B cell (primary cell): Measurements from ENCODE around the gene MATR3. TPM values are rescaled to one million over a fixed set of nuclear protein-coding genes. Genes with fewer than 3 reads are reported as not detected.

ENCODE experiments used
- ATAC-seq: fragments of 200-7000 bp; cut with Tn5 transposase; one replicate; pipeline ENCODE4 v1.10.0; 2021; ENCODE audit warnings: low read depth, mild to moderate bottlenecking, moderate number of reproducible peaks, moderate library complexity
- CTCF ChIA-PET: fragments of 350-600 bp; sonication (Branson Sonifier 250); formaldehyde crosslinking; loops from one replicate; lab custom pipeline; 2021; ENCODE audit warnings: antibody characterized with exemption, inconsistent platforms; lab: Charles Lee
- POLR2A ChIA-PET: fragments of 350-600 bp; sonication (Branson Sonifier 250); formaldehyde crosslinking; loops from one replicate; lab custom pipeline; 2021; ENCODE audit warnings: antibody characterized with exemption; lab: Charles Lee
- DNase-seq: peaks from one replicate; pipeline ENCODE4 v3.0.0; 2013
- H2AFZ ChIP-seq: 2 replicates; pipeline ENCODE4 v1.6.1; 2012; ENCODE audit warnings: mild to moderate bottlenecking, low read depth, low read length; ENCODE audit not compliant: insufficient read depth, poor library complexity, severe bottlenecking
- H3K27ac ChIP-seq, 2 donors: 1 replicate in 1 of 2; 2 replicates in 1 of 2; pipeline ENCODE4 v1.5.1; 2012 to 2013; ENCODE audit warnings: low read length in 2 of 2, mild to moderate bottlenecking in 2 of 2, moderate library complexity in 1 of 2
- H3K27me3 ChIP-seq, 4 experiments: fragments of 200-600 bp in 1 of 4; sonication (generic) in 1 of 4; replicated peaks in 1 of 4; 1 replicate in 2 of 4; 2 replicates in 2 of 4; pipeline versions ENCODE4 v1.6.1 to v1.7.0; 2013 to 2016; ENCODE audit warnings: low read length in 3 of 4, mild to moderate bottlenecking in 2 of 4, mixed read lengths in 1 of 4, moderate library complexity in 1 of 4; ENCODE audit not compliant: insufficient read depth in 4 of 4, control insufficient read depth in 3 of 4; ENCODE audit errors: control extremely low read depth in 1 of 4
- H3K36me3 ChIP-seq, 2 experiments: replicated peaks in 1 of 2; 1 replicate in 1 of 2; 2 replicates in 1 of 2; pipeline versions ENCODE4 v1.6.1 to v1.7.1; 2013; ENCODE audit warnings: low read length in 1 of 2; ENCODE audit not compliant: insufficient read depth in 2 of 2, control insufficient read depth in 1 of 2; ENCODE audit errors: control extremely low read depth in 1 of 2, extremely low read depth in 1 of 2
- H3K4me1 ChIP-seq, 2 donors: fragments of 200-600 bp in 1 of 2; sonication (generic) in 1 of 2; 1 replicate in 1 of 2; 2 replicates in 1 of 2; pipeline versions ENCODE4 v1.5.1 to v1.6.1; 2013 to 2017; ENCODE audit warnings: low read length in 2 of 2; ENCODE audit not compliant: control insufficient read depth in 2 of 2, insufficient read depth in 2 of 2
- H3K4me2 ChIP-seq: replicated peaks from 2 replicates; pipeline ENCODE3; 2012; ENCODE audit warnings: mild to moderate bottlenecking, low read depth, low read length; ENCODE audit not compliant: poor library complexity, severe bottlenecking
- H3K4me3 ChIP-seq, 5 experiments: fragments of 200-600 bp in 1 of 5; sonication (generic) in 1 of 5; 1 replicate in 3 of 5; 2 replicates in 2 of 5; pipeline versions ENCODE4 v1.5.1 to v1.7.0; 2011 to 2016; ENCODE audit warnings: low read length in 4 of 5, mild to moderate bottlenecking in 4 of 5, low read depth in 2 of 5, control low read depth in 1 of 5, moderate library complexity in 1 of 5; ENCODE audit not compliant: insufficient read depth in 1 of 5; ENCODE audit errors: control extremely low read depth in 1 of 5, extremely low read depth in 1 of 5
- H3K79me2 ChIP-seq: fragments of 200-600 bp; sonication (generic); one replicate; pipeline ENCODE4 v1.6.0; 2016; ENCODE audit warnings: low read length; ENCODE audit not compliant: control insufficient read depth, insufficient read depth
- H3K9ac ChIP-seq: fragments of 200-600 bp; sonication (generic); 2 replicates; pipeline ENCODE4 v1.6.1; 2017; ENCODE audit warnings: mild to moderate bottlenecking, low read length, moderate library complexity
- H3K9me3 ChIP-seq, 3 donors: one replicate each; pipeline versions ENCODE4 v1.6.1 to v1.7.1; 2013; ENCODE audit warnings: low read length in 2 of 3; ENCODE audit not compliant: control insufficient read depth in 2 of 3, insufficient read depth in 1 of 3; ENCODE audit errors: control extremely low read depth in 1 of 3
- H4K20me1 ChIP-seq: 2 replicates; pipeline ENCODE4 v1.6.0; 2012; ENCODE audit warnings: mild to moderate bottlenecking, low read length; ENCODE audit not compliant: insufficient read depth, control insufficient read depth, poor library complexity, severe bottlenecking
- H3K27ac Mint-ChIP-seq: one replicate; pipeline ENCODE4 v1.8.0; 2021; ENCODE audit warnings: mixed read lengths
- H3K27me3 Mint-ChIP-seq: one replicate; pipeline ENCODE4 v1.8.0; 2021; ENCODE audit warnings: mixed read lengths
- H3K4me1 Mint-ChIP-seq: one replicate; pipeline ENCODE4 v1.8.0; 2021; ENCODE audit warnings: mixed read lengths
- H3K4me3 Mint-ChIP-seq: one replicate; pipeline ENCODE4 v1.8.0; 2021; ENCODE audit warnings: mixed read lengths
- H3K9me3 Mint-ChIP-seq: one replicate; pipeline ENCODE4 v1.8.0; 2022; ENCODE audit warnings: mixed read lengths; ENCODE audit not compliant: insufficient read depth
- CTCF ChIP-seq: fragments of 200-600 bp; IDR thresholded peaks from one replicate; pipeline ENCODE4 v1.8.0; 2022; ENCODE audit warnings: antibody characterized with exemption, mild to moderate bottlenecking
- EZH2 ChIP-seq: IDR thresholded peaks from 2 replicates; pipeline ENCODE4 v1.6.1; 2012; ENCODE audit warnings: borderline replicate concordance, low read depth, mild to moderate bottlenecking, moderate library complexity, low read length; ENCODE audit not compliant: insufficient read depth, poor library complexity, severe bottlenecking
- WGBS: methylation state at CpG from one replicate; pipeline ENCODE4 v1.1.5; 2013; ENCODE audit warnings: missing lambda C conversion rate; ENCODE audit not compliant: insufficient coverage; 5-methylcytosine and 5-hydroxymethylcytosine counted together
- intact Hi-C: fragments of 100-400 bp; cut with micrococcal nuclease; formaldehyde crosslinking; loops from one replicate; pipeline ENCODE4 v1.10.0; 2022
- polyA plus RNA-seq: library from polyadenylated mRNA; depleted of rRNA; stranded (reverse); fragments of >200 nt; gene quantifications from 2 replicates; pipeline ENCODE4 v1.2.3, GENCODE V29; 2012
- total RNA-seq, 2 donors: library from RNA; stranded (reverse); fragments of 120-200 nt in 1 of 2; gene quantifications; 1 replicate in 1 of 2; 2 replicates in 1 of 2; pipeline versions ENCODE4 v1.2.3 to v1.2.4, GENCODE V29; 2013 to 2022

The MATR3 gene
- total and polyA plus RNA-seq, 2 donors (not counting 1 experiment from before 2014, with no cell fraction given), result 76.7 to 243 TPM

GRCh38 chr5:139361835-139362429 is 68.4 kb downstream of the MATR3 start:
- no peak overlapping the region for H3K4me3 ChIP-seq
- H3K4me3 Mint-ChIP-seq, result no peak overlapping the region
- no peak overlapping the region for H3K9ac ChIP-seq
- no peaks in the 10 kb centered on the region for H3K9me3 Mint-ChIP-seq
- H3K27ac Mint-ChIP-seq, result no peak overlapping the region
- no peak overlapping the region for H2AFZ ChIP-seq
- peaks cover 65% of the 10 kb centered on the region for H3K79me2 ChIP-seq
- peaks cover 69% of the 10 kb centered on the region for H4K20me1 ChIP-seq
- ChIA-PET CTCF (interaction anchor here (0.7 kb wide), 2 partner anchors 12 to 34 kb away, joined by 3 to 4 read pairs; no protein-coding TSS in a partner anchor), POLR2A (interaction anchor here (0.7 kb wide), 1 partner anchor 31 kb away, joined by 5 read pairs; no protein-coding TSS in a partner anchor)
- H3K4me2 ChIP-seq, result no peak overlapping the region
- no peak overlapping the region for H3K27ac ChIP-seq
- ATAC-seq, result no peak
- intact Hi-C loops, result no loop called here
- H3K4me1 Mint-ChIP-seq, result peaks cover 21% of the 10 kb centered on the region
- peaks cover 12 to 35% of the 10 kb centered on the region in 2 experiments for H3K36me3 ChIP-seq
- TF ChIP-seq EZH2 (no peak), CTCF (no peak)
- no peaks in the 10 kb centered on the region for H3K9me3 ChIP-seq
- H3K27me3 ChIP-seq, result no peaks in the 10 kb centered on the region
- DNase-seq, result no peak
- H3K27me3 Mint-ChIP-seq, result no peaks in the 10 kb centered on the region
- H3K4me1 ChIP-seq, result no peaks in the 10 kb centered on the region
- 100% methylated on average over 4 of the region's 6 CpGs for WGBS

GRCh38 chr5:139363937-139364336 is 70.4 kb downstream of the MATR3 start:
- H3K27me3 Mint-ChIP-seq, result no peaks in the 10 kb centered on the region
- Histone ChIP-seq H3K79me2 (peaks cover 45% of the 10 kb centered on the region), H3K27ac (no peak overlapping the region), H3K9ac (no peak overlapping the region), H4K20me1 (peaks cover 49% of the 10 kb centered on the region), H3K36me3 (peaks cover 13 to 41% of the 10 kb centered on the region in 2 experiments), H3K27me3 (no peaks in the 10 kb centered on the region), H2AFZ (no peak overlapping the region), H3K9me3 (no peaks in the 10 kb centered on the region), H3K4me3 (no peak overlapping the region), H3K4me1 (no peaks in the 10 kb centered on the region), H3K4me2 (no peak overlapping the region)
- ChIA-PET CTCF (no interaction called here), POLR2A (no interaction called here)
- no peak overlapping the region for H3K27ac Mint-ChIP-seq
- peaks cover 8% of the 10 kb centered on the region for H3K4me1 Mint-ChIP-seq
- 100% methylated on average over 1 of the region's 2 CpGs for WGBS
- no peak for ATAC-seq
- H3K9me3 Mint-ChIP-seq, result no peaks in the 10 kb centered on the region
- no peak overlapping the region for H3K4me3 Mint-ChIP-seq
- no peak for DNase-seq
- TF ChIP-seq EZH2, result no peak
- TF ChIP-seq CTCF, result no peak
- intact Hi-C loops, result no loop called here
